ENCODE results near the gene STK39.
"Not testable (repeated sequence)": the region's sequence is repeated elsewhere in the genome, so short reads cannot be mapped to it uniquely, and the experiment has no call there.

The STK39 gene

GRCh38 chr2:168134485-168134884 lies 112.9 kb downstream of the STK39 start:
- DNase-seq, result no peak

- no peak for DNase-seq
Measured at GRCh38 chr2:168132389-168132788, 115.0 kb downstream of the STK39 start.

- no peak for DNase-seq
Measured at GRCh38 chr2:168130346-168130745, 117.0 kb downstream of the STK39 start.

- DNase-seq, result no peak
Measured at GRCh38 chr2:168127371-168127770, 120.0 kb downstream of the STK39 start.

GRCh38 chr2:168122210-168122609 lies 125.2 kb downstream of the STK39 start:
- DNase-seq, result not testable (repeated sequence)

GRCh38 chr2:168120730-168121129 lies 126.7 kb downstream of the STK39 start:
- no peak for DNase-seq

- no peak for DNase-seq
Measured at GRCh38 chr2:168120310-168120709, 127.1 kb downstream of the STK39 start.

GRCh38 chr2:168119515-168120141 lies 127.8 kb downstream of the STK39 start:
- DNase-seq, result peak; percentile 12

GRCh38 chr2:168118733-168119514 lies 128.5 kb downstream of the STK39 start:
- peak; percentile 5 for DNase-seq

- no peak for DNase-seq
Measured at GRCh38 chr2:168116448-168116847, 130.9 kb downstream of the STK39 start.

- no peak for DNase-seq
Measured at GRCh38 chr2:168114619-168115018, 132.8 kb downstream of the STK39 start.

- no peak for DNase-seq
Measured at GRCh38 chr2:168114040-168114439, 133.4 kb downstream of the STK39 start.

- no peak for DNase-seq
Measured at GRCh38 chr2:168107322-168107721, 140.1 kb downstream of the STK39 start.

- no peak for DNase-seq
Measured at GRCh38 chr2:168105127-168105683, 142.2 kb downstream of the STK39 start.

GRCh38 chr2:168097431-168097830 lies 150.0 kb downstream of the STK39 start:
- no peak for DNase-seq

- DNase-seq, result no peak
Measured at GRCh38 chr2:168096158-168096557, 151.2 kb downstream of the STK39 start.

- DNase-seq, result no peak
Measured at GRCh38 chr2:168091986-168092385, 155.4 kb downstream of the STK39 start.

GRCh38 chr2:168090366-168091135 lies 156.8 kb downstream of the STK39 start:
- DNase-seq, result no peak

- DNase-seq, result no peak
Measured at GRCh38 chr2:168089200-168089599, 158.2 kb downstream of the STK39 start.

GRCh38 chr2:168087401-168087800 lies 160.0 kb downstream of the STK39 start:
- no peak for DNase-seq

- DNase-seq, result no peak
Measured at GRCh38 chr2:168086851-168087250, 160.5 kb downstream of the STK39 start.

- no peak for DNase-seq
Measured at GRCh38 chr2:168085801-168086361, 161.5 kb downstream of the STK39 start.

- no peak for DNase-seq
Measured at GRCh38 chr2:168084288-168084687, 163.1 kb downstream of the STK39 start.

Data from CD4-positive, alpha-beta T cell treated with Interleukin-6 for 4 hours (primary cell).